DND-41 (cell line): ENCODE data around the gene SMU1.

Experiments
- ATAC-seq: fragments of 200-7000 bp; cut with Tn5 transposase; 3 replicates; pipeline ENCODE4 v1.9.1; 2021; ENCODE audit warnings: low read depth; ENCODE audit not compliant: insufficient read depth
- DNase-seq: peaks from one replicate; pipeline ENCODE4 v3.0.0-alpha.2; 2020
- H2AFZ ChIP-seq: 2 replicates; pipeline ENCODE4 v1.6.0; 2012; ENCODE audit warnings: low read depth, low read length
- H3K27ac ChIP-seq: 2 replicates; pipeline ENCODE4 v1.5.1; 2012; ENCODE audit warnings: low read length, inconsistent platforms
- H3K27me3 ChIP-seq: fragments of 200-600 bp; sonication (generic); 2 replicates; pipeline ENCODE4 v1.6.0; 2012; ENCODE audit warnings: low read length, mild to moderate bottlenecking, inconsistent platforms; ENCODE audit not compliant: insufficient read depth, poor library complexity
- H3K36me3 ChIP-seq: 2 replicates; pipeline ENCODE4 v1.5.1; 2012; ENCODE audit warnings: low read length, inconsistent platforms; ENCODE audit not compliant: insufficient read depth
- H3K4me1 ChIP-seq: 2 replicates; pipeline ENCODE4 v1.5.1; 2012; ENCODE audit warnings: mild to moderate bottlenecking, low read length; ENCODE audit not compliant: insufficient read depth
- H3K4me2 ChIP-seq: 2 replicates; pipeline ENCODE4 v1.6.0; 2012; ENCODE audit warnings: mild to moderate bottlenecking, moderate library complexity, low read length, inconsistent platforms; ENCODE audit not compliant: insufficient read depth
- H3K4me3 ChIP-seq, 2 experiments: fragments of 200-600 bp in 1 of 2; shearing (Covaris generic) in 1 of 2; 2 replicates each; pipeline ENCODE4 v1.5.1; 2012 to 2016; ENCODE audit warnings: inconsistent platforms in 2 of 2, low read length in 2 of 2, mild to moderate bottlenecking in 2 of 2, low read depth in 1 of 2, moderate library complexity in 1 of 2
- H3K79me2 ChIP-seq: 2 replicates; pipeline ENCODE4 v1.6.0; 2012; ENCODE audit warnings: low read length, inconsistent platforms; ENCODE audit not compliant: insufficient read depth
- H3K9ac ChIP-seq: 2 replicates; pipeline ENCODE4 v1.6.0; 2012; ENCODE audit warnings: low read depth, mild to moderate bottlenecking, inconsistent platforms, low read length, moderate library complexity
- H3K9me3 ChIP-seq: 2 replicates; pipeline ENCODE4 v1.5.1; 2012; ENCODE audit warnings: low read length, moderate library complexity, mild to moderate bottlenecking, inconsistent platforms; ENCODE audit not compliant: insufficient read depth, severe bottlenecking
- H4K20me1 ChIP-seq: 2 replicates; pipeline ENCODE4 v1.6.0; 2012; ENCODE audit warnings: low read length; ENCODE audit not compliant: insufficient read depth
- EZH2 ChIP-seq: IDR thresholded peaks from 3 replicates; pipeline ENCODE4 v1.6.1; 2012; ENCODE audit warnings: borderline replicate concordance, low read depth, mild to moderate bottlenecking, moderate library complexity, low read length, inconsistent platforms; ENCODE audit not compliant: severe bottlenecking
- TF ChIP-seq, protein P1 (sequence below): IDR thresholded peaks from 2 replicates; pipeline ENCODE4 v1.5.1; 2012; ENCODE audit warnings: borderline replicate concordance, low read length, moderate library complexity, mild to moderate bottlenecking; ENCODE audit not compliant: poor library complexity, severe bottlenecking; ENCODE audit errors: extremely low read depth

SMU1 gene

GRCh38 chr9:33023661-33024060, 52.8 kb downstream of the SMU1 start:
- H4K20me1 ChIP-seq, result peaks cover 30% of the 10 kb centered on the region
- TF ChIP-seq, protein P1, sequence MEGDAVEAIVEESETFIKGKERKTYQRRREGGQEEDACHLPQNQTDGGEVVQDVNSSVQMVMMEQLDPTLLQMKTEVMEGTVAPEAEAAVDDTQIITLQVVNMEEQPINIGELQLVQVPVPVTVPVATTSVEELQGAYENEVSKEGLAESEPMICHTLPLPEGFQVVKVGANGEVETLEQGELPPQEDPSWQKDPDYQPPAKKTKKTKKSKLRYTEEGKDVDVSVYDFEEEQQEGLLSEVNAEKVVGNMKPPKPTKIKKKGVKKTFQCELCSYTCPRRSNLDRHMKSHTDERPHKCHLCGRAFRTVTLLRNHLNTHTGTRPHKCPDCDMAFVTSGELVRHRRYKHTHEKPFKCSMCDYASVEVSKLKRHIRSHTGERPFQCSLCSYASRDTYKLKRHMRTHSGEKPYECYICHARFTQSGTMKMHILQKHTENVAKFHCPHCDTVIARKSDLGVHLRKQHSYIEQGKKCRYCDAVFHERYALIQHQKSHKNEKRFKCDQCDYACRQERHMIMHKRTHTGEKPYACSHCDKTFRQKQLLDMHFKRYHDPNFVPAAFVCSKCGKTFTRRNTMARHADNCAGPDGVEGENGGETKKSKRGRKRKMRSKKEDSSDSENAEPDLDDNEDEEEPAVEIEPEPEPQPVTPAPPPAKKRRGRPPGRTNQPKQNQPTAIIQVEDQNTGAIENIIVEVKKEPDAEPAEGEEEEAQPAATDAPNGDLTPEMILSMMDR, result no peak
- TF ChIP-seq EZH2, result no peak
- H3K9ac ChIP-seq, result peak overlapping the region; percentile 94
- peaks cover 88% of the 10 kb centered on the region for H3K79me2 ChIP-seq
- peak overlapping the region; percentile 83 for H3K4me2 ChIP-seq
- H3K27me3 ChIP-seq, result no peaks in the 10 kb centered on the region
- H2AFZ ChIP-seq, result no peak overlapping the region
- H3K27ac ChIP-seq, result no peak overlapping the region
- no peaks in the 10 kb centered on the region for H3K9me3 ChIP-seq
- ATAC-seq, result no peak
- H3K36me3 ChIP-seq, result peaks cover 45% of the 10 kb centered on the region
- H3K4me1 ChIP-seq, result peaks cover 51% of the 10 kb centered on the region
- DNase-seq, result no peak
- peak overlapping the region in 1 of 2 experiments; percentile 82; a peak in 3 of 4 replicates for H3K4me3 ChIP-seq

DNA sequence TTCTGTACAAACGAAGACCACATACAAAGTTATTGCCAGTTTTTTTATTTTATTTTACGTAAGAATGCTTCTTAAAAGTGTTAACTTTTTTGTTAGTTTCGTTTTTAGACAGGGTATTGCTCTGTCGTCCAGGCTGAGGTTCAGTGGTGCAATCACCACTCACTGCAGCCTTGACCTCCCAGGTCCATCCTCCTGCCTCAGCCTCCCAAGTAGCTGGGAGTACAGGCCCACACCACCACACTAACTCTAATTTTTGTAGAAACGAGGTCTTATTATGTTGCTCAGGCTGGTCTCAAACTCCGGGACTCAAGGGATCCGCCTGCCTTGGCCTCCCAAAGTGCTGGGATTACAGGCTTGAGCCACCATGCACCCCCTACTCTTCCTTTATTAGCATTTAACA, 53.7 kb downstream of the SMU1 start:
- Histone ChIP-seq H3K27me3 (no peaks in the 10 kb centered on the region), H3K4me1 (peaks cover 42% of the 10 kb centered on the region), H3K27ac (no peak overlapping the region), H3K79me2 (peaks cover 78% of the 10 kb centered on the region), H3K36me3 (peaks cover 36% of the 10 kb centered on the region), H4K20me1 (peaks cover 21% of the 10 kb centered on the region), H3K4me2 (peak overlapping the region; percentile 83; the same call in 1 of the 2 replicates), H3K9me3 (no peaks in the 10 kb centered on the region), H3K4me3 (no peak overlapping the region), H3K9ac (no peak overlapping the region), H2AFZ (no peak overlapping the region)
- DNase-seq (no peak), ATAC-seq (no peak)
- TF ChIP-seq EZH2, result no peak
- TF ChIP-seq, protein P1, result no peak

DNA sequence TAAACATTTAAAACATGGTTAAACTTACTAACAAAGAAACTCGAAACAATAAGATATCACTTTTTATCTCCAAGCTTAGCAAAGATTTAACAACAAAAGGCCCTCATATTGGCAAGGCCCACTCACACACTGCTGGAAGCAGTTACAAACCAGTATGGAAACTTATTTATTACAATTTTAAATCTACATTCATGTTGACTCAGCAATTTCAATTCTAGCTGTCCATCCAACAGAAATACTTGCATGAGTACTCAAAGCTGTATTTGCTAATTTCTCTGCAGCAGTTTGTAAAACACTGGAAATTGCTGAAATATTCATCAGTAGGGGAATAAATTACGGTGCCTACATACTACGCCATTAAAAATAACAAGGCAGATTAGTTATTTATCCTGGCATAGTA, 54.2 kb downstream of the SMU1 start:
- Histone ChIP-seq H3K36me3 (peaks cover 32% of the 10 kb centered on the region), H3K9me3 (no peaks in the 10 kb centered on the region), H4K20me1 (peaks cover 17% of the 10 kb centered on the region), H3K9ac (no peak overlapping the region), H3K79me2 (peaks cover 76% of the 10 kb centered on the region), H3K27ac (no peak overlapping the region), H3K4me3 (no peak overlapping the region), H3K27me3 (no peaks in the 10 kb centered on the region), H3K4me2 (peak overlapping the region; percentile 83; the same call in 1 of the 2 replicates), H3K4me1 (peaks cover 38% of the 10 kb centered on the region), H2AFZ (no peak overlapping the region)
- ATAC-seq, result no peak
- no peak for DNase-seq
- no peak for TF ChIP-seq EZH2
- TF ChIP-seq, protein P1, result no peak

DNA sequence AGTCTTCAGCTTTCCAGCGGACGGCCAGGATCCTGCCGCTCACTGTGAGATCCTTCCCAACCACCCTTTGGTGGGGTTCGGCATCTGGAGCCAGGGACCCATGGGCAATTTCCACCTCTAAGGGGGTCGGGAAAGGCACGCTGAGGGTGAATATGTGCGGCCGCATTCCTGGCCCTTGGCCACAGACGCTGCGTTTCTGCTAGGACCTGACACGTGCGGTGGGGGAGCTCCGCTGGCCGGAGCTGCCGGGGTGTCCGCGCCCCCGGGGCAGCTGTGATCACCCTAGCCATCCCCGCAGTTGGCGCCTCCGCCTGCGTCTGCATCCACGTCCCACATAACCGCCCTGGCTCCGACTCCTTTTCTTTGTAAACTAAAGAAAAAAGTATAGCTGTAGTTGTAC, 56.7 kb downstream of the SMU1 start:
- H2AFZ ChIP-seq, result no peak overlapping the region
- no peak overlapping the region for H3K4me2 ChIP-seq
- H3K27me3 ChIP-seq, result no peaks in the 10 kb centered on the region
- TF ChIP-seq EZH2, result no peak
- TF ChIP-seq, protein P1, result no peak
- DNase-seq, result no peak
- peaks cover 23% of the 10 kb centered on the region for H3K4me1 ChIP-seq
- H3K27ac ChIP-seq, result no peak overlapping the region
- H4K20me1 ChIP-seq, result no peaks in the 10 kb centered on the region
- H3K79me2 ChIP-seq, result peaks cover 52% of the 10 kb centered on the region
- H3K36me3 ChIP-seq, result peaks cover 12% of the 10 kb centered on the region; the same call in 1 of the 2 replicates
- no peak overlapping the region for H3K4me3 ChIP-seq
- no peaks in the 10 kb centered on the region for H3K9me3 ChIP-seq
- ATAC-seq, result no peak
- H3K9ac ChIP-seq, result no peak overlapping the region
